Subcutaneous adipose tissue (tissue), 4 donors: ENCODE data around the gene SERGEF. TPM values are rescaled to one million over a fixed set of nuclear protein-coding genes. Genes with fewer than 3 reads are reported as not detected.

Experiments used
- total RNA-seq, 4 donors: library from RNA; depleted of rRNA; stranded (reverse); fragments of >200 nt; gene quantifications; one replicate each; pipeline ENCODE4 v1.1.0, GENCODE V29; 2016
- TF ChIP-seq, protein P1 (sequence below): fragments of 450-650 bp; IDR thresholded peaks from one replicate; pipeline ENCODE4 v1.5.1; 2016; ENCODE audit warnings: low read depth, mild to moderate bottlenecking, control low read depth, antibody characterized with exemption, moderate library complexity

Gene SERGEF
- total RNA-seq, 4 donors from 2014 or later, result 22.2 to 27.9 (median 26.1) TPM

DNA sequence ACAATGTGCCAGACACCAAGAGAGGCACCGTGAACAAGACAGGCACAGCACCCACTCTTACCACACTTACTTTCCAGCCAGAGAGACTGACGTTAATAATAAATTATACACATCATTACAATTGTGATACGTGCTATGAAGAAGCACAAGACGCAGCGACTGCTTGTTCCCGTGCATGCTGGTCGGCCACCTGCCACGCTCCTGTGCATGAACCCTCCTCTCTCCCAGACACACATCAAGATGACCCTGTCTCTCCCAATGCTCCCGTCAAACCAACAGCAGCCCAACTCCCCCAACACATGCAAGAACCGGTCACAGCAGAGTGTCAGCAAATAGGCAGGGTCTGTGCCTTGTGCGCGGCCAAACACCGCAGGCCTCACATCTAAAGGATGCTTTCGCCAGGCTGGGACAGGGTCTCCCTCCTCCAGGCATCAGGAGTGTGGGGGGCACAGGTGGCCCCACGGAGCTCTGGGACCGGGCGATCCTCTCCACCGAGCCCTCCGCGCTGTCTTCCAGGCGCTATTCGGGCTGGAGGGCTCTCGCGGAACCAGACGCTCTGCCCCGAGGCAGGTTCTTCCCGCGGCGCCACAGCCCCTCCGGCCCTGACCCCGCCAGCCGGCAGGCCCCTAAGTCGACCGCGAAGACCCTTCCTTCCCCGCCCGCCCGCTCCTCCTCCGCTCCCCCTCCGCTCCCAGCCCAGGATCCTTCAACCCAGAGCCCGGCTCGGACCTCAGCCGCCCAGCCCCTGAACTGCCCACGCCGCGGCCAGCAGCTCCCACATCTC, 533 bp downstream of the SERGEF start:
- TF ChIP-seq, protein P1, sequence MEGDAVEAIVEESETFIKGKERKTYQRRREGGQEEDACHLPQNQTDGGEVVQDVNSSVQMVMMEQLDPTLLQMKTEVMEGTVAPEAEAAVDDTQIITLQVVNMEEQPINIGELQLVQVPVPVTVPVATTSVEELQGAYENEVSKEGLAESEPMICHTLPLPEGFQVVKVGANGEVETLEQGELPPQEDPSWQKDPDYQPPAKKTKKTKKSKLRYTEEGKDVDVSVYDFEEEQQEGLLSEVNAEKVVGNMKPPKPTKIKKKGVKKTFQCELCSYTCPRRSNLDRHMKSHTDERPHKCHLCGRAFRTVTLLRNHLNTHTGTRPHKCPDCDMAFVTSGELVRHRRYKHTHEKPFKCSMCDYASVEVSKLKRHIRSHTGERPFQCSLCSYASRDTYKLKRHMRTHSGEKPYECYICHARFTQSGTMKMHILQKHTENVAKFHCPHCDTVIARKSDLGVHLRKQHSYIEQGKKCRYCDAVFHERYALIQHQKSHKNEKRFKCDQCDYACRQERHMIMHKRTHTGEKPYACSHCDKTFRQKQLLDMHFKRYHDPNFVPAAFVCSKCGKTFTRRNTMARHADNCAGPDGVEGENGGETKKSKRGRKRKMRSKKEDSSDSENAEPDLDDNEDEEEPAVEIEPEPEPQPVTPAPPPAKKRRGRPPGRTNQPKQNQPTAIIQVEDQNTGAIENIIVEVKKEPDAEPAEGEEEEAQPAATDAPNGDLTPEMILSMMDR, result no peak

DNA sequence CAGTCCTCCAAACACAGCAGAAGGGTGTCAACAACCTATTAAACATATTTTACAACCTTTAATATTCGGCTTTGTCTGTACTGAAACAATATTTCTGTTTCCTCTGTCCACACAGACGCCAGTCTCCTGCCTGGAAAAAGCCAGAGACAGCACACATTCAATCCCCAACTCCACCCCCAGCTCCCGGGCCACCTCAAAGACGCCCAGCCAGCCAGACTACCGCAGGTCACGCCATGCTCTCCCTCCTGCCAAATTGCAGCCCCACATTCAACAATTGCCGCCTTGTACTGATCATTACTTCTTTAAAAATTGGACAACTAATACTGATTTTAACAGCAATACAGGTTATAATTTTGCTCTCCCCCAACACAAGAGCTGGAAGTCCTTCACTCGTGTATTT, 1.2 kb downstream of the SERGEF start:
- TF ChIP-seq, protein P1, result no peak

DNA sequence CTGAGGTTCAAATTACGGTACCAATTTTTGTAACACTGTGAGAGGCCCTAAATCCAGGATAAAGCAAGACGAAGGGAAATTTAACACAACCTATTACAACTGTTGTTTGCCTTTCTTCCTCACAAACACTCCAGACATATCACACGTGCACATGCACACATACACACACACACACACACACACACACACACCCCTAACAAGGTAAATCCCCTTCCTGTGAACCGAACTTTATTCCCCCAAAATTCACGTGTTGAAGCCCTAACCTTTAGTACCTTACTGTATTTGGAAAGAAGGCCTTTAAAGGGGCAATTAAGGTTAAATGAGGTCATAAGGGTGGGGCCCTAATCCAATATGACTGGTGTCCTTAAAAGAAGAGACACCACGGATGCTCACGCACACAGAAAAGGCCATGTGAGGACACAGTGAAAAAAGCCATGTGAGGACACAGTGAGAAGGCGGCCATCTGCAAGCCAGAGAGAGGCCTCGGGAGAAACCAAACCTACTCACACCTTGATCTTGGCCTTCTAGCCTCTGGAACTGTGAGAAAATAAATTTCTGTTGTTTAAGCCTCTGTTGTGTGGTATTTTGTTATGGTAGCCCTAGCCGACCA, 1.8 kb downstream of the SERGEF start:
- TF ChIP-seq, protein P1, result no peak

DNA sequence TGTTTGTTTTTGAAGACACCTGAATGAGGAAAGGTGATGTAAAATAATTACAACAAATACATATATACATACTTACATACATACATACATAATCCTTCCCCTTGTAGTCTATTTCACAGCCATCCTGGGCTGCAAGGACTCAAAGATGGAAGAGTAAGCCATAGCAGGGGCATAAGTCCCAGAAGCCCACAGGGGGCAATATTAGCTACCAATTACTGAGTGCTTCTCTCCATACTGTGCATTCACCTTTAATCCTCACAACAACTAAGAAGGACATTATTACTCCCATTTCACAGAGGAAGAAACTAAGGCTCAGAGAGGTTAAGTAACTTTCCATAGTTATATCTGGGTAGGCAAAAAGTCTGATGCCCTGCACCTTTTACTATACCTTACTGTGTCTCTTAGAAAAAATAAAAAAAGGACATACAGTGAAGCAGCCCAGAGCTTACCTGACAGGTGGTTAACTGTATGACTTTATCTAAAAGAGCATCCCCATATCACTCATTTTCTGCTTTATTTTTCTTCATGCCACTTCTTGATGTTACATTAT, 2.7 kb downstream of the SERGEF start:
- TF ChIP-seq, protein P1, result no peak

DNA sequence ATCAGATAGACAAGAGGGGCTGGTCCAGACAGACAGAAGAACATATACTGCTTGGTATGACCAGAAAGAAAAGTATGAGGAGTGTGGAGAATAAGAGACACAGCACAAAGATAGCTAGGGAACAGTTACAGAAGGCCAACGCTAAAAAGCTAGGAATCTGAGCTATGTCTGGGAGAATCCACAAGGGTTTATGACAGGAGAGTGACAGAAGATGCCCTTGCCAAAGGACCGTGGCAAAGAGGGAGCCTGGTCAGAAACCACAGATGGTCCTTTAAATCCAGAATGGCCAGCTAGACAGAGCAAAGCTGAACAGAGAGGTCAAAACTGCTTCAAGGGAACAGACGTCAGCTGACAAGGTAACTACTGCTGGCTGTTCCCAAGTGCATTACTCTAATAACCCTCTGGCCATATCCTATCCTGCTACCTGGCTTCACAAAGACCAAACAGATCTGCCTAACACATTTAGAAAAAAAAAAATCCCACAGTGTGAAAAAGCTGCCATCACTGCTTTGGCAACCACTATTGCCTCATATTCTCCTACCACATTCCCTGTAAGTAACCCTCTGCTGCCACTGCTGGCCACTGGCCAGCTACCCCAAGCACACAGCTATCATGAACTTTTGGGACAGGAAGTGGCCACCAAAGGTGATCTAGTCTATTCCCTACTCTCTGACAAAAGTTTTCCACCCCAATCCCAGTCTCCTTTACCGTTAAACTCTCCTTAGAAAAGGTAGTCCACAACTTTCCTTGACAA, 7.3 kb downstream of the SERGEF start:
- TF ChIP-seq, protein P1, result no peak

DNA sequence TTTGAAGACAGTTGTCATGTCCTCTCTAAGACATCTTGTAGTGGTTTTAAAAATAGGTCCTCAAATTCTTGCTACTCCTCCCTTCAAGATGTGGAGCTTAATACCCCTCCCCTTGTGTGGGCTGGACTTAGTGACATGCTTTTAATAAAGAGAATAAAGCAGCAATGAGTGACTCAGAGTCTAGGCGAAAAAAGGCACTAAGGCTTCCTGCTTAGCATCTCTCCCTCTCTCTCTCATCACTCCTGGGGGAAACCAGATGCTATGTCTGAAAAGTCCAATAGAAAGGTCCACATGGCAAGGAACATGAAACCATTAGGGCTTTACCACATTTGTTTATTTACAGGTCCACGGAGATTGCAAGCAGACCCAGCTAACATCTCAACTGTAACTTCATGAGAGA, 11.7 kb downstream of the SERGEF start:
- TF ChIP-seq, protein P1, result no peak

DNA sequence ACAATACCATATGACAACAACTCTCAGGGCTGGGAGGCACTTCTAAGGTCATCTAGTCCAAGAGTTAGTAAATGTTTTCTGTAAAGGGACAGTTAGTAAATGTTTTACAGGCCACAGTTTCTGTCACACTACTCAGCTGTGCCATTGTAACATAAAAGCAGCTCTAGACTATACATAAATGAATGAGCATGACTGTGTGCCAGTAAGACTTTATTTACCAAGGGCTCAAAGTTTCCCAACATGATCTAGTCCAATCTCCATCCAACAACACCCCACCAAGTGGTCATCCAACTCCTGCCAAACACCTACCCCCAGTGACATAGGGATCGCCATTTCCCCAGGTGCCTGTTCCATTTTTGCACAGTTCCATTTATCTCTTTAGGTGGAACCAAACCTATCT, 12.1 kb downstream of the SERGEF start:
- TF ChIP-seq, protein P1, result no peak
